Measurements from ENCODE around the gene LRRC18. TPM values are rescaled to one million over a fixed set of nuclear protein-coding genes. Genes with fewer than 3 reads are reported as not detected.

LRRC18 gene
- total RNA-seq, 1 donor from 2014 or later: not detected

Small RNA genes within 50 kb of the gene (small RNA-seq; reads per million reads assigned to genes)
- not detected for gene MIR4294 (ENCODE audit: low replicate concordance)

Other genes starting within 250 kb of the LRRC18 start
- gene VSTM4, start 175.7 kb upstream of the LRRC18 start, total RNA-seq: 3.2 TPM
- not detected for gene FAM170B, start 194.2 kb upstream of the LRRC18 start, total RNA-seq
- gene TMEM273, start 248.6 kb upstream of the LRRC18 start, total RNA-seq: 1.2 TPM